ENCODE results near the gene TREML2. TPM values are rescaled to one million over a fixed set of nuclear protein-coding genes. Genes with fewer than 3 reads are reported as not detected.

TREML2 gene
- total RNA-seq, 1 experiment from 2014 or later, result not detected

GRCh38 chr6:41216616-41217015 lies 15.7 kb upstream of the TREML2 start:
- H3K79me2 ChIP-seq (ENCODE audit: low read depth), result no peaks in the 10 kb centered on the region
- CTCF ChIA-PET, result no interaction called here
- H3K9me3 ChIP-seq (ENCODE audit: insufficient read depth, low read depth), result peaks cover 20% of the 10 kb centered on the region
- H3K27ac ChIP-seq, result no peak overlapping the region
- no peaks in the 10 kb centered on the region for H3K9me2 ChIP-seq (ENCODE audit: insufficient read depth)
- intact Hi-C loops (cut with micrococcal nuclease; ENCODE audit: unreplicated experiment), result no loop called here
- H4K20me1 ChIP-seq (ENCODE audit: insufficient read depth), result no peaks in the 10 kb centered on the region
- no peak overlapping the region for H2AFZ ChIP-seq
- no peak overlapping the region for H3K4me3 ChIP-seq
- no TSS peak for BruUV-seq (replicated peaks)
- no peaks in the 10 kb centered on the region for H3K4me1 ChIP-seq (replicated peaks; ENCODE audit: insufficient read depth)
- no peak for DNase-seq
- no peaks in the 10 kb centered on the region for H3K27me3 ChIP-seq (ENCODE audit: insufficient read depth, low read depth)
- no peak overlapping the region for H3K4me2 ChIP-seq
- H3F3A ChIP-seq (ENCODE audit: insufficient read depth, low read depth), result no peaks in the 10 kb centered on the region
- H3K36me3 ChIP-seq (ENCODE audit: low read depth), result no peaks in the 10 kb centered on the region
- TF ChIP-seq CTCF (conservative IDR thresholded peaks at IDR 0.05) (no peak), EZH2 (IDR thresholded peaks at IDR 0.05; ENCODE audit: low read depth) (no peak)
- POLR2A ChIA-PET (ENCODE audit: unreplicated experiment), result no interaction called here

- no peak for DNase-seq
- POLR2A ChIA-PET (ENCODE audit: unreplicated experiment), result no interaction called here
- BruUV-seq (replicated peaks), result no TSS peak
- TF ChIP-seq EZH2 (IDR thresholded peaks at IDR 0.05; ENCODE audit: low read depth), result no peak
- no peak for TF ChIP-seq CTCF (conservative IDR thresholded peaks at IDR 0.05)
- Histone ChIP-seq H4K20me1 (ENCODE audit: insufficient read depth) (no peaks in the 10 kb centered on the region), H3K79me2 (ENCODE audit: low read depth) (no peaks in the 10 kb centered on the region), H3K4me2 (no peak overlapping the region), H3K9me3 (ENCODE audit: insufficient read depth, low read depth) (peaks cover 20% of the 10 kb centered on the region), H3F3A (ENCODE audit: insufficient read depth, low read depth) (no peaks in the 10 kb centered on the region), H3K4me3 (no peak overlapping the region), H3K27me3 (ENCODE audit: insufficient read depth, low read depth) (no peaks in the 10 kb centered on the region), H3K9me2 (ENCODE audit: insufficient read depth) (no peaks in the 10 kb centered on the region), H3K36me3 (ENCODE audit: low read depth) (no peaks in the 10 kb centered on the region), H3K27ac (no peak overlapping the region), H3K4me1 (replicated peaks; ENCODE audit: insufficient read depth) (no peaks in the 10 kb centered on the region), H2AFZ (no peak overlapping the region)
- intact Hi-C loops (cut with micrococcal nuclease; ENCODE audit: unreplicated experiment), result no loop called here
- CTCF ChIA-PET, result no interaction called here
Measured at GRCh38 chr6:41215777-41216176, 14.8 kb upstream of the TREML2 start.

GRCh38 chr6:41214559-41215238 lies 13.8 kb upstream of the TREML2 start:
- H3K27me3 ChIP-seq (ENCODE audit: insufficient read depth, low read depth), result no peaks in the 10 kb centered on the region
- no peak overlapping the region for H3K27ac ChIP-seq
- intact Hi-C loops (cut with micrococcal nuclease; ENCODE audit: unreplicated experiment), result no loop called here
- peak in 1 of 2 experiments; percentile 49 for DNase-seq
- TF ChIP-seq EZH2 (IDR thresholded peaks at IDR 0.05; ENCODE audit: low read depth), result no peak
- no peak for TF ChIP-seq CTCF (conservative IDR thresholded peaks at IDR 0.05)
- no peak overlapping the region for H3K4me3 ChIP-seq
- ChIA-PET CTCF (no interaction called here), POLR2A (ENCODE audit: unreplicated experiment) (no interaction called here)
- H3K9me2 ChIP-seq (ENCODE audit: insufficient read depth), result 0 out of 2 replicates have a peak, but pooled peaks cover 4% of the 10 kb centered on the region
- no peaks in the 10 kb centered on the region for H3F3A ChIP-seq (ENCODE audit: insufficient read depth, low read depth)
- H3K4me1 ChIP-seq (replicated peaks; ENCODE audit: insufficient read depth), result no peaks in the 10 kb centered on the region
- BruUV-seq (replicated peaks), result no TSS peak
- H3K36me3 ChIP-seq (ENCODE audit: low read depth), result no peaks in the 10 kb centered on the region
- H3K4me2 ChIP-seq, result no peak overlapping the region
- no peak overlapping the region for H2AFZ ChIP-seq
- H3K79me2 ChIP-seq (ENCODE audit: low read depth), result no peaks in the 10 kb centered on the region
- no peaks in the 10 kb centered on the region for H4K20me1 ChIP-seq (ENCODE audit: insufficient read depth)
- peaks cover 11% of the 10 kb centered on the region; the same call in 1 of the 2 replicates for H3K9me3 ChIP-seq (ENCODE audit: insufficient read depth, low read depth)
